GM12865 (cell line): ENCODE measurements around the gene DCTN3.

Experiments used
- DNase-seq: peaks from one replicate; pipeline ENCODE4 v3.0.0; 2010; ENCODE audit warnings: low read depth
- H3K4me3 ChIP-seq: 2 replicates; pipeline ENCODE4 v1.5.1; 2011; ENCODE audit warnings: mild to moderate bottlenecking, low read depth, low read length, control low read depth
- CTCF ChIP-seq: IDR thresholded peaks from 2 replicates; pipeline ENCODE4 v1.5.1; 2011; ENCODE audit warnings: low read length, control low read depth, low read depth, inconsistent platforms; ENCODE audit not compliant: insufficient read depth; ENCODE audit errors: missing control alignments

Gene DCTN3

GRCh38 chr9:34571481-34571810 lies 48.8 kb downstream of the DCTN3 start:
- no peak for DNase-seq
- TF ChIP-seq CTCF: no peak
- no peak overlapping the region for H3K4me3 ChIP-seq

GRCh38 chr9:34570809-34571480 lies 49.4 kb downstream of the DCTN3 start:
- no peak for DNase-seq
- no peak for TF ChIP-seq CTCF
- no peak overlapping the region for H3K4me3 ChIP-seq

GRCh38 chr9:34570376-34570775 lies 49.9 kb downstream of the DCTN3 start:
- H3K4me3 ChIP-seq: no peak overlapping the region
- no peak for TF ChIP-seq CTCF
- DNase-seq: no peak

- no peak for TF ChIP-seq CTCF
- no peak overlapping the region for H3K4me3 ChIP-seq
- no peak for DNase-seq
Measured at GRCh38 chr9:34568774-34569173, 51.5 kb downstream of the DCTN3 start.

GRCh38 chr9:34568133-34568532 lies 52.2 kb downstream of the DCTN3 start:
- DNase-seq: no peak
- H3K4me3 ChIP-seq: no peak overlapping the region
- TF ChIP-seq CTCF: no peak

GRCh38 chr9:34566972-34567371 lies 53.3 kb downstream of the DCTN3 start:
- no peak for DNase-seq
- H3K4me3 ChIP-seq: no peak overlapping the region
- no peak for TF ChIP-seq CTCF

- TF ChIP-seq CTCF: no peak
- H3K4me3 ChIP-seq: no peak overlapping the region
- no peak for DNase-seq
Measured at GRCh38 chr9:34566322-34566721, 54.0 kb downstream of the DCTN3 start.
